Vagina (tissue), 2 donors: ENCODE data around the gene CHST6.

Source experiments
- CTCF ChIP-seq, 3 experiments: fragments of 450-650 bp in 2 of 3; fragments of 200-600 bp in 1 of 3; sonication (generic) in 1 of 3; IDR thresholded peaks; one replicate each; pipeline ENCODE4 v1.5.1; 2017 to 2019; ENCODE audit warnings: antibody characterized with exemption in 3 of 3, mild to moderate bottlenecking in 2 of 3, moderate library complexity in 2 of 3
- POLR2AphosphoS5 ChIP-seq, 2 donors: sonication (generic); formaldehyde crosslinking; IDR thresholded peaks; one replicate each; pipeline ENCODE4 v1.9.0; 2017; ENCODE audit warnings: antibody characterized with exemption in 2 of 2, mild to moderate bottlenecking in 2 of 2, low read depth in 1 of 2; ENCODE audit not compliant: insufficient read depth in 1 of 2

- no peak for TF ChIP-seq CTCF (IDR thresholded peaks at IDR 0.05)
- TF ChIP-seq POLR2AphosphoS5 (IDR thresholded peaks at IDR 0.05; ENCODE audit: insufficient read depth in 1 of 2, low read depth in 1 of 2), result no peak
These were observed 39.6 kb downstream of the CHST6 start for GRCh38 chr16:75455677-75456076.
